Thymus (tissue), 11 donors: ENCODE results near the gene LMF1. TPM values are rescaled to one million over a fixed set of nuclear protein-coding genes. Genes with fewer than 3 reads are reported as not detected.

ENCODE experiments used
- DNase-seq, 9 donors: peaks; one replicate each; pipeline ENCODE4 v3.0.0-alpha.2; 2013; ENCODE audit warnings: low spot score in 9 of 9, low read depth in 6 of 9, missing footprints in 1 of 9
- H3K27ac ChIP-seq, 2 donors: one replicate each; pipeline ENCODE4 v1.5.1; 2013; ENCODE audit warnings: control low read depth in 1 of 2, low read depth in 1 of 2, low read length in 1 of 2, mild to moderate bottlenecking in 1 of 2, moderate library complexity in 1 of 2
- H3K27me3 ChIP-seq, 2 donors: one replicate each; pipeline ENCODE4 v1.5.1; 2013; ENCODE audit warnings: low read length in 1 of 2; ENCODE audit not compliant: control insufficient read depth in 2 of 2, insufficient read depth in 1 of 2
- H3K36me3 ChIP-seq, 2 donors: one replicate each; pipeline ENCODE4 v1.5.1; 2013; ENCODE audit warnings: low read length in 1 of 2, mild to moderate bottlenecking in 1 of 2, moderate library complexity in 1 of 2; ENCODE audit not compliant: control insufficient read depth in 2 of 2, insufficient read depth in 2 of 2
- H3K4me1 ChIP-seq, 2 donors: one replicate each; pipeline ENCODE4 v1.5.1; 2013; ENCODE audit warnings: low read length in 2 of 2; ENCODE audit not compliant: control insufficient read depth in 2 of 2, insufficient read depth in 2 of 2
- H3K4me3 ChIP-seq, 2 donors: one replicate each; pipeline ENCODE4 v1.5.1; 2013; ENCODE audit warnings: low read length in 2 of 2, control low read depth in 1 of 2, mild to moderate bottlenecking in 1 of 2
- H3K9me3 ChIP-seq, 2 donors: one replicate each; pipeline ENCODE4 v1.5.1; 2013; ENCODE audit warnings: low read length in 1 of 2, mild to moderate bottlenecking in 1 of 2; ENCODE audit not compliant: control insufficient read depth in 2 of 2, insufficient read depth in 1 of 2
- whole genome bisulfite sequencing: extraction: QIAGEN DNeasy Blood & Tissue Kit; methylation state at CpG from one replicate; pipeline ENCODE4 v1.1.7; 2013; 5-methylcytosine and 5-hydroxymethylcytosine counted together
- polyA plus RNA-seq: library from polyadenylated mRNA; stranded (reverse); fragments of 200-250 nt; gene quantifications from one replicate; pipeline ENCODE4 v1.2.3, GENCODE V29; 2013
- total RNA-seq: library from RNA; stranded (reverse); fragments of 120-200 nt; gene quantifications from one replicate; pipeline ENCODE4 v1.2.4, GENCODE V29; 2013
- donor health status: healthy.

The LMF1 gene
- total and polyA plus RNA-seq, 2 donors: 8.9 to 22.8 TPM

DNA sequence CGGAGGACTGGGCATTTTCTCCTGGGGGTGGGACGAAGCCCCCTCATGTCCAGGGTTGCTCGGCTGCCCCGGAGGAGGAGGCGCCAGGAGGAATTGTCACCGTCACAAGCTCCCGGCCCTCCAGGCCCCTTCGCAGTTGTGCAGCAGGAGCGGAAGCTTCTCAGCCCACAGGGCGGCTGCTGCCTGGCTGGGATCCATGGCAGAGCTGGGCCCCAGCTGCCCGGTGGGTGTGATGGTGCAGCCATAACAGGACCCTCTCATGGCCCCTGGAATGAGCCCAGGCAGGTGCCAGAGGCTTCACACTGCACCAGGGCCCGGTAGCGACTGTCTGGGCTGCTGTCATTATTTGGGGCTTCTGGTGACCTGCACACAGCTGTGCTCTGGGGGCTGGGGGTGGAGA, 115.3 kb downstream of the LMF1 start:
- no peaks in the 10 kb centered on the region for H3K36me3 ChIP-seq
- 98% methylated on average over 13 of the region's 13 CpGs for WGBS
- H3K9me3 ChIP-seq: peaks cover 11 to 75% of the 10 kb centered on the region in 2 donors
- H3K27me3 ChIP-seq: no peaks in the 10 kb centered on the region
- no peak overlapping the region for H3K4me3 ChIP-seq
- H3K4me1 ChIP-seq: no peaks in the 10 kb centered on the region
- DNase-seq: no peak
- H3K27ac ChIP-seq: no peak overlapping the region

DNA sequence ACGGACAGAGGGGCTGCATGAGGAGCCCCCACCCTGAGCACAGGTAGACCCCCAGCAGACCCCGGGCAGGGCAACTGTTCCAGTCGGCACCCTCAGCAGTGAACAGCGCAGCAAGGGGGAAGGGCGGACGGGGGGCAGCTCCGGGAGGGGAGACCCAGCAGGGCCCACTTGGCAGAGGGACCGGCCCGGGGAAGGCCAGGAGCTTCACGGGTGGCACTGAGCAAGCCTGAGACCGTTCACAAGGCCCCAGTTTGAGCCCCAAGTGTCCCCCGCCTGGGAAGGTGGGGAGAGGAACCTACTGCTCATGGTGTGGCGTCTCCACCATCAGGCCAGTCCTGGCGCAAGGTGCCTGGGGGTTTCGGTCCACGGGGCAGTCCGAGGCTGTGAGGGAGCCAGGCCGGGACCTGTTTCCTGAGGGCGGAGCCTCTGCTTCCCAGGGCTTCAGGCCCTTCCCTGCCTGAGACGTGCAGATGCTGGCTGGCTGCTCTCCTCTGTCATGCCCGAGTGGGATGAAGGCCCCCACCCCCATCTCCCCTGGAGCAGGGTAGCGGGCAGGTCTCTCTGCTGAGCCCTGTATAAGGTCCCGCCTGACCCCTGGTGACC, 115.9 kb downstream of the LMF1 start:
- no peak for DNase-seq
- H3K4me3 ChIP-seq: no peak overlapping the region
- H3K27ac ChIP-seq: no peak overlapping the region
- no peaks in the 10 kb centered on the region for H3K27me3 ChIP-seq
- H3K4me1 ChIP-seq: no peaks in the 10 kb centered on the region
- H3K36me3 ChIP-seq: no peaks in the 10 kb centered on the region
- 96% methylated on average over 23 of the region's 23 CpGs for whole genome bisulfite sequencing
- peaks cover 14 to 80% of the 10 kb centered on the region in 2 donors for H3K9me3 ChIP-seq

DNA sequence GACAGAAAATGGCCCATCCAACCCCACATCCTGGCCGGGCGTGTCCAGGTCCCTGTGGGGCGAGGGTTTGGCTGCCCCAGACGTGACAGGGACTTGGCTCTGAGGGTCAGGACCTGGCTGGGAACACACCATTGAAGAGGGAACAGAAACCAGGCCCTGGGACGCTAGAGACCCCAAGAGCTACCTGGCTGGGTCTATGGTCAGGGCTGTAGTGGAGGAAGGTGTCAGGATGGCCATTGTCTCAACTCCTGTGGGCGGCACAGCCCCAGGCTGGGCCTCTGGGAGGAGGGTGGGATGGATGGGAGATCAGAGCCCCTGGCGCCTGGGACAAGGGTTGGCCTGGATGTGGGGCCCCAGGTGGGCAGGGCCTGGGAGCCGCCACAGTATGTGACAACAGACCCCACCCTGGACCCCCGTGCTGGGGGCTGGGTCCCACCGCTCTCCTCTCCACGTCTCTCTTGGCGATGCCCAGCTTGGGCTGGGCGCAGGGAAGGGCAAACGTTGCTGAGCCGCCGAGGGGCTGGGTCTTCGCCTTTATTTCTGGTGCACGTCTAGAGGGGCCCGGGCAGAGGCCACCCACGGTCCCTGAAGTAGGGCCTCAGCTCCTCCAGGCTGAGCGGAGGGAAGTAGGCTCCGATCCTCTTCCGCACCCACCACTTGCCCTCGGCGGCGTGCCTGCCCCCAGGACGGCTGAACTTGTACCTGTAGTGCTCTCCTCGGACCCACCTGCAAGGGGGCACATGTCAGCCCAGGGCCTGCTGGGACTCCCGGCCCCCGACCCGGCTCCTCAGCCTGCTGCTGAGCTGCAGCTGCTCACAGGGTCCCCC, 116.6 kb downstream of the LMF1 start:
- no peak for DNase-seq
- Histone ChIP-seq H3K36me3 (no peaks in the 10 kb centered on the region), H3K27ac (no peak overlapping the region), H3K27me3 (no peaks in the 10 kb centered on the region), H3K4me1 (no peaks in the 10 kb centered on the region), H3K9me3 (peaks cover 14 to 83% of the 10 kb centered on the region in 2 donors), H3K4me3 (no peak overlapping the region)
- 96% methylated on average over 31 of the region's 31 CpGs for WGBS

DNA sequence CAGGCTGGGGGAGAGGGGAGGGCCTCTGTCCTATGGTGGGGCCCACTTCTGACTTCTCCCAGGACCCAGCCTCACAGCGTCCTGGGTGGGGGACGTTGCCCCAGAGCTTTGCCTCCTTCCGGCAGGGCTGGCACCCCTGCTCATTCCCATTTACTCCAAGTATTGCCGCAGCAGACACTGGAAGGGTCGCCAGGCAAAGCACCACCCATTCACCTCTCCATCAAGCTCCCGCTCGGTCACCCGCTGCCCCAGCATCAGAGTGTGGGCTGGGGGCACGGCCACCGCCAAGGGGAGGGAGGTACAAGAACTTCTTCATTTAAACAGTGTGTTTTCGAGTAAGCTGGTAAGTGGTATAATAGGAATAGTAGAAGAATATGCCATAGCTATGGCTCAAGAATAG, 117.5 kb downstream of the LMF1 start:
- Histone ChIP-seq H3K27me3 (no peaks in the 10 kb centered on the region), H3K36me3 (no peaks in the 10 kb centered on the region), H3K9me3 (peaks cover 17 to 88% of the 10 kb centered on the region in 2 donors), H3K4me1 (no peaks in the 10 kb centered on the region), H3K4me3 (no peak overlapping the region), H3K27ac (no peak overlapping the region)
- DNase-seq: no peak
- 93% methylated on average over 11 of the region's 11 CpGs for WGBS

DNA sequence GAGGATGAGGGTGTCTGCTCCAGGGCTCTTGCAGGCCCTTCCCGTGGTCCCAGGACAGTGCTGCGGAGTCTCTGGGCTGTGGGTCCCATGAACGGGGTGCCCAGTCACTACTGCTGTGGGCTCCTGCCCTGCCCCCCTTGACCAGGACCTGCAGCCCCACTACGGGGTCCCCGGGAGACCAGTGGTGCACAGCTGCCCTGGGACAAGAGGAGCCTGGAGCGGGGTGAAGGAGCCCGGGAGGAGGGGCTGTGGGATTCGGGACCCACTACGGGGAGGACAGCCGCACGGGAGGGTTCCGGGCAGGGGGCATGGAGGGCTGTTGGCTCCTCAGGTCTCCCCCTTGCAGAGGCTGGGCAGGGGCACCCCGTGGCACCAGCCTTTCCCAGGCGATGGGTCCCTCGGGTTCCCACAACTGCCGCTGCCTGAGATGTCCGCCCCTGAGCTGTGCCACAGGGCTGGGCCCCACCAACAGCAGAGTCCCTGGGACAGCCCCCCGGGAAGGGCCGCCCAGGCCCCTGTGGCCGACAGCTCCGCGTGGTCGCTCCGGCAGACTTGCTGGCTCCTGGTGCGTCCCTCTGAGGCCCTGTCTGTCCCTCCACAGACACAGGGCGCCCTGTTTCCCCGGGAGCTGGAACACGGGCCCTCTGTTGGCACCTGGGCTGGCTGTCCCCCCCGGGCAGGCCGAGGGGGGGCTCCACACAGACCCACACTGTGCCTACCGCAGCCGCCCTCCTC, 118.2 kb downstream of the LMF1 start:
- Histone ChIP-seq H3K27ac (no peak overlapping the region), H3K27me3 (no peaks in the 10 kb centered on the region), H3K4me1 (no peaks in the 10 kb centered on the region), H3K4me3 (no peak overlapping the region), H3K36me3 (no peaks in the 10 kb centered on the region), H3K9me3 (peaks cover 19 to 95% of the 10 kb centered on the region in 2 donors)
- WGBS: 96% methylated on average over 32 of the region's 32 CpGs
- DNase-seq: no peak

DNA sequence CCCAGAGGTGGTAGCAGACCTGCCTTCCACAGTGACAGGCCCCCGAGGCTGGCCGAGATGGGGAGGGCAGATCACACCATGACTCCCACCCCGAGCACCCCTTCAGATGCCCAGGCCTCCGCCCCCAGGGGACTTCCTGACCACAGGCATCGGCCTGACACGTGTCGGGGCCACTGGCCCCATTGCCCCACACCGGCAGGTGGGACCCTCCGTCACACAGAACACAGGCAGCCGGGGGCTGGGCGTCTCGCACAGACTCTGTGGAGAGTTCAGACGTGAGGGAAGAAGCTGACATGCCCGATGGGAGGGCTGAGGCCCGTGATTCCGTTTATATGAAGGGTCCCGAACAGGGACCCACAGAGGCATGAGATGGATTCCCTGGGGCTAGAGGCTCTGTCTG, 118.9 kb downstream of the LMF1 start:
- Histone ChIP-seq H3K4me1 (no peaks in the 10 kb centered on the region), H3K27ac (no peak overlapping the region), H3K27me3 (no peaks in the 10 kb centered on the region), H3K36me3 (no peaks in the 10 kb centered on the region), H3K9me3 (peaks cover 18 to 96% of the 10 kb centered on the region in 2 donors), H3K4me3 (no peak overlapping the region)
- DNase-seq: no peak
- WGBS: 80% methylated on average over 17 of the region's 17 CpGs

DNA sequence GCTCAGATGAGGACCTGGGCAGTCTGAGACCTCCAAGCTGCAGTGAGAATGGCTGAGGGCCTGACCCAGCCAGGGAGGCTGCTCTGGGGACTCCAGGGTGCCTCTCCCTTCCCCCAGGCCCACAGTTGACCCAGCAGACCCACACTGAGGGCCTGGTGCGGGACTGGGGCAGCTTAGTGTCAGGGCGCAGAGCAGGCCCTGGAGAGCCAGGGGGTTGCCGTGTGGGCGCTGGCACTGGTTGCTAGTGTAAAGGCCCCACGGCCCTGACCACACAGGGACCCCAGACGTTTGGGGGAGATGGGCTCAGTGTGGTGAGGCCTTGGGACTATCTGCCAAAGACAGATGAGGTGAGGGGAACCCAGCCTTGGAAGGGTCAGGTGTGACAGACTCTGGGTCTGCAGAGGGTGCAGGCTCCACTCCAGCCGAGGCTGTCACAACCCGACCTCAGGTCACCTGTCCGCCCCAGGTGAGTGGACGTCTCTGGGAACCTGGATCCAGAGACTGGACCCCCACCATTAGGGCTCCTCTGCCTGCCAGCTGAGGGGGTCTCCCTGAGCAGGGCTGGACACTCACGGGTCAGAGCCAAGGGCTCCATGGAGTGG, 119.5 kb downstream of the LMF1 start:
- H3K27me3 ChIP-seq: no peaks in the 10 kb centered on the region
- no peaks in the 10 kb centered on the region for H3K36me3 ChIP-seq
- WGBS: 95% methylated on average over 11 of the region's 11 CpGs
- H3K4me3 ChIP-seq: no peak overlapping the region
- no peak for DNase-seq
- peaks cover 17 to 91% of the 10 kb centered on the region in 2 donors for H3K9me3 ChIP-seq
- no peak overlapping the region for H3K27ac ChIP-seq
- no peaks in the 10 kb centered on the region for H3K4me1 ChIP-seq

DNA sequence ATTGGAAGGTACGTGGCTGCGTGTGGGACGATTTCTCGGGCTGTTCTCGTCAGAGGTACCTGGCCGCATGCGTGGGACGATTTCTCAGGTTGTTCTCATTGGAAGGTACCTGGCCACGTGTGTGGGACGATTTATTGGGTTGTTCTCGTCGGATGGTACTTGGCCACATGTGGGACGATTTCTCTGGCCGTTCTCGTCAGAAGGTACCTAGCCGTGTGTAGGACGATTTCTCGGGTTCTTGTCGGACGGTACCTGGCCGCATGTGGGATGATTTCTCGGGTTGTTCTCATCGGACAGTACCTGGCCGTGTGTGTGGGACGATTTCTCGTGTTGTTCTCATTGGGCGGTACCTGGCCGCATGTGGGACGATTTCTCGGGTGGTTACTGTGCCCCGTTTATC, 120.1 kb downstream of the LMF1 start:
- WGBS: 93% methylated on average over 31 of the region's 31 CpGs
- no peaks in the 10 kb centered on the region for H3K4me1 ChIP-seq
- DNase-seq: no peak
- no peaks in the 10 kb centered on the region for H3K36me3 ChIP-seq
- no peak overlapping the region for H3K27ac ChIP-seq
- H3K4me3 ChIP-seq: no peak overlapping the region
- no peaks in the 10 kb centered on the region for H3K27me3 ChIP-seq
- peaks cover 14 to 84% of the 10 kb centered on the region in 2 donors for H3K9me3 ChIP-seq
